ENCODE results near the gene SOX6. TPM values are rescaled to one million over a fixed set of nuclear protein-coding genes. Genes with fewer than 3 reads are reported as not detected.

SOX6 gene
- total RNA-seq, 4 donors from 2014 or later, result 0.29 to 20.5 (median 8.2) TPM

DNA sequence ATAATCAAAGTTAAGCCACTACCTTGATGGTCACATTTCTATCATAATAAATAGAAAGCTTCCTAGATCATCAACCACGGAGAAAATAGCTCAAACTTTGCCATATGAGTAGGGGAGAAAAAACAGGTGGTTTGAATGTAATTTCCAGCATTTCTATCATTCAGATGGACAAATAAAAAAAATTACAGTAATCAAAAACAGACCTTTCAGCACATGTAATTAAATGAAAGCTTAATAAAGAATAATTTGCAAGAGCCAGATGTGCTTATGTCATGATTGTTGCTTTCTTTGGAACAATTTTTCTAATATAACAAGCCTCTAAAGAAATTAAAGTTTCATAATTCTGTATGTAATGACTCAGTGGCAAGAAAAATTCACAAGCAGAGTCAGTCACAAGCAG is 297.0 kb downstream of the SOX6 start:
- TF ChIP-seq POLR2A (IDR thresholded peaks at IDR 0.05), result no peak
- TF ChIP-seq, protein P1, sequence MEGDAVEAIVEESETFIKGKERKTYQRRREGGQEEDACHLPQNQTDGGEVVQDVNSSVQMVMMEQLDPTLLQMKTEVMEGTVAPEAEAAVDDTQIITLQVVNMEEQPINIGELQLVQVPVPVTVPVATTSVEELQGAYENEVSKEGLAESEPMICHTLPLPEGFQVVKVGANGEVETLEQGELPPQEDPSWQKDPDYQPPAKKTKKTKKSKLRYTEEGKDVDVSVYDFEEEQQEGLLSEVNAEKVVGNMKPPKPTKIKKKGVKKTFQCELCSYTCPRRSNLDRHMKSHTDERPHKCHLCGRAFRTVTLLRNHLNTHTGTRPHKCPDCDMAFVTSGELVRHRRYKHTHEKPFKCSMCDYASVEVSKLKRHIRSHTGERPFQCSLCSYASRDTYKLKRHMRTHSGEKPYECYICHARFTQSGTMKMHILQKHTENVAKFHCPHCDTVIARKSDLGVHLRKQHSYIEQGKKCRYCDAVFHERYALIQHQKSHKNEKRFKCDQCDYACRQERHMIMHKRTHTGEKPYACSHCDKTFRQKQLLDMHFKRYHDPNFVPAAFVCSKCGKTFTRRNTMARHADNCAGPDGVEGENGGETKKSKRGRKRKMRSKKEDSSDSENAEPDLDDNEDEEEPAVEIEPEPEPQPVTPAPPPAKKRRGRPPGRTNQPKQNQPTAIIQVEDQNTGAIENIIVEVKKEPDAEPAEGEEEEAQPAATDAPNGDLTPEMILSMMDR (IDR thresholded peaks at IDR 0.05), result no peak
- intact Hi-C loops (cut with DNase I; ENCODE audit: low total_unique reads), result no loop called here

DNA sequence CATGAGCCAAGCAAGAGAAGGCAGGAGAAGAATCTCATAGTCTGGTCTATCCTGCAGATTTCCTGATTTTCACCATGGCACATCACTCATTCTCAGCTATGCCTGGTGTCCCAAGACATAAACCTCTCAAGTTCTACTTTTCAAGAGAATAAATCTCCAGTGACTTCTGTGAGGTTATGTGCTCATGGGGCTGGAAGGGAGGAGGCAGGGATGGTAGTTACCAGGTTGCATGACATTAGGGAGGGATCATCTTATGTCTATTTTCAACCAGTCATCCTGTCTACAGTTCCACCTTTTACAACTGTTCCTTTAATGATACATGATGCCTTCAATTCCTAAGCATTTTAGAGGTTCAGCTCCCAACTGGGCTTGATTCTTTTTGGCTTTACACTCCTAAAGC is 297.7 kb downstream of the SOX6 start:
- intact Hi-C loops (cut with DNase I; ENCODE audit: low total_unique reads), result no loop called here
- no peaks in the 10 kb centered on the region for H3K36me3 ChIP-seq
- TF ChIP-seq, protein P1 (IDR thresholded peaks at IDR 0.05), result no peak
- no peaks in the 10 kb centered on the region for H3K9me3 ChIP-seq
- no peaks in the 10 kb centered on the region for H3K27me3 ChIP-seq
- H3K4me1 ChIP-seq, result no peaks in the 10 kb centered on the region
- no peak overlapping the region for H3K27ac ChIP-seq
- DNase-seq, result no peak
- no peak overlapping the region for H3K4me3 ChIP-seq

More for the DNA sequence above, 297.0 kb downstream of the SOX6 start:
- Histone ChIP-seq H3K9me3 (no peaks in the 10 kb centered on the region), H3K27ac (no peak overlapping the region), H3K4me1 (no peaks in the 10 kb centered on the region), H3K27me3 (no peaks in the 10 kb centered on the region), H3K4me3 (no peak overlapping the region), H3K36me3 (no peaks in the 10 kb centered on the region)
- DNase-seq, result no peak

DNA sequence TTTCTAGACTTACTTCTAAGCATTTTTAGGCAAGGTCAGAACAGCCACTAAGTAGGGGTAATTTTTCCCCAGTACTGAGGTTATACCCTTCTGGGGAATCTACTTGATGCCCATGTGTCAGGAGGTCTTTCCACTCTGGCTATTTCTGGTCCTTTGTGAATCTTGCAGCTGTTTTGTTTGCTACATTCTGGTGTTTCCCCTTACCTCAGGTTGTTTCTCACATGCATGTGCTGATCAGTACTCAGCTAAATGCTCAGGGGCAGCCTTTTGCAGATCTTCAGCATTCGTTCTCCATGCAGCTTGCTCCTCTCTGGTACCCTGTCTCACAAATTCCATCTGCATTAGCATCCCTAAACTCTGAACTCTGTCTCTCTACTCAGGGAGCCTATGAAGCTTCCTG is 303.6 kb downstream of the SOX6 start:
- TF ChIP-seq, protein P1 (IDR thresholded peaks at IDR 0.05), result no peak
- no peak for TF ChIP-seq POLR2A (IDR thresholded peaks at IDR 0.05)

DNA sequence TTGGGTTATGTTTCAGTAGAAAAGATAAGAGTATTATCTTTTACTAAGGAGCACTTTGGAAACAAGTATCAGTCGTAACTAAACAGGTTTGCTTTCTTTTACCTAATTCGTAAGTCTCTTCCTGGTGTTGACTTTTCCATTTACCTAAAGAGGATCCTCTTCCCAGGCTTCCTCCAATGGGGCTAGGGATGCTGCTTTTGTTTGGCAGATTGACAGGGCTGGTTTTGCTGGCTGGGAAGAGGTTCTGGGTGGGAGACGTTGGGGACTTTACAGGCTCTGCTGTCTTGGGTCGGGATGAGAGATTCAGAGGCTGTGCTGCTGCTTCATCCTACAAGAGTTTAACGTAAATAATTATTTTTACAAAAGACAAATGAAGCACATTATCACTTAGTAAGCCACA is 306.7 kb downstream of the SOX6 start:
- intact Hi-C loops (cut with DNase I; ENCODE audit: low total_unique reads), result no loop called here
- H3K4me3 ChIP-seq, result no peak overlapping the region
- H3K27ac ChIP-seq, result no peak overlapping the region

More for the DNA sequence above, 303.6 kb downstream of the SOX6 start:
- no peaks in the 10 kb centered on the region for H3K4me1 ChIP-seq
- no peaks in the 10 kb centered on the region for H3K36me3 ChIP-seq
- intact Hi-C loops (cut with DNase I; ENCODE audit: low total_unique reads), result no loop called here
- no peaks in the 10 kb centered on the region for H3K27me3 ChIP-seq
- no peak overlapping the region for H3K27ac ChIP-seq
- H3K4me3 ChIP-seq, result no peak overlapping the region
- no peak for DNase-seq
- no peaks in the 10 kb centered on the region for H3K9me3 ChIP-seq

DNA sequence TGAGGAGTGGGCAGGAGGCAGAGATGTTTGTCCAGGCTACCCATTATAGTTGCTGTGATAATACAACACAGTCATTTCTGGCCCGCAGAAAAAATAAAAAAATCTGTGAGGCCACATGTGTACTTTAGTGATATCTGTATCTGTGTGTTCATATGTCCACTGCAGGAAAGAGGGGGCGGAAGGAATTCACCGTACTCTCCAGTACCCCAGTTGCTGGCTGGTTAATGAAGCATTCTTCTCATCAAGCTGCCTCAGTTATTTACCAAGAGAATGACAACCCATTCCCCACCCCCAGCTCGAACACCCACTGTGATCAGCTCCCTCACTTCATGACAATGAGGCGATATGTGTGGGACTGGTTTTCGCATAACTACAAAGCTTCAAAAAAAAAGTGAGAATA is 309.3 kb downstream of the SOX6 start:
- Histone ChIP-seq H3K9me3 (no peaks in the 10 kb centered on the region), H3K4me1 (no peaks in the 10 kb centered on the region), H3K36me3 (no peaks in the 10 kb centered on the region), H3K27me3 (no peaks in the 10 kb centered on the region), H3K4me3 (no peak overlapping the region), H3K27ac (no peak overlapping the region)
- no peak for DNase-seq
- intact Hi-C loops (cut with DNase I; ENCODE audit: low total_unique reads), result no loop called here
- no peak for TF ChIP-seq POLR2A (IDR thresholded peaks at IDR 0.05)
- TF ChIP-seq, protein P1 (IDR thresholded peaks at IDR 0.05), result no peak

More for the DNA sequence above, 306.7 kb downstream of the SOX6 start:
- DNase-seq, result no peak
- Histone ChIP-seq H3K36me3 (no peaks in the 10 kb centered on the region), H3K4me1 (no peaks in the 10 kb centered on the region), H3K27me3 (no peaks in the 10 kb centered on the region), H3K9me3 (no peaks in the 10 kb centered on the region)
- no peak for TF ChIP-seq POLR2A (IDR thresholded peaks at IDR 0.05)
- TF ChIP-seq, protein P1 (IDR thresholded peaks at IDR 0.05), result no peak

Measured in uterus (tissue), 4 donors.